ENCODE data around the gene PRTFDC1.

- TF ChIP-seq POLR2A (IDR thresholded peaks at IDR 0.05) (no peak), CTCF (IDR thresholded peaks at IDR 0.05) (no peak), POLR2AphosphoS5 (IDR thresholded peaks at IDR 0.05; ENCODE audit: insufficient read depth in 1 of 2, low read depth in 1 of 2) (no peak)
Measured at GRCh38 chr10:24984906-24985305, 32.5 kb upstream of the PRTFDC1 start.
